Measurements from ENCODE around the gene LCE3D. TPM values are rescaled to one million over a fixed set of nuclear protein-coding genes. Genes with fewer than 3 reads are reported as not detected.

The LCE3D gene
- total RNA-seq, 3 donors from 2014 or later (not counting 1 experiment from before 2014, with no cell fraction given), result not detected

DNA sequence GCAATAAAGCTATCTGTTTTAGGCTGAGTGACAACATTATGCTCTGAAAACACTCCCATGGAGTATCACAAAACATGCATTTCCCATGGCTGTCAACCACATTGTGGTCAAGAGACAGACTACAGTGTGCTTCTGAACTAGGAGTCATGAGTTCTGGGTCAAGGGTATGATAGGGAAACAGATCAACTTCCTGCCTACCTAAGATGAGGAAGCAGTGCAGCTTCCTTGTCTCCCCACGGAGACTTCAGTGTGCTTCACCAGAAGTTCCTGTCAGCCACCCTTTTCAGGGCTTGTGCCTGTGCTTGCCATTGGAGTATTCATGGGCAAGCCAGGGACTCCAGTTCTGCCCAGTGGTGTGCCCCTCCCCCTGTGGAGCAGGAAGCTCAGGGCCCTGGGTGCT is 33.6 kb downstream of the LCE3D start:
- DNase-seq (no peak), ATAC-seq (no peak)
- no peak overlapping the region for H3K27ac Mint-ChIP-seq
- Histone ChIP-seq H3K36me3 (ENCODE audit: control insufficient read depth, insufficient read depth, low read length) (no peaks in the 10 kb centered on the region), H3K4me1 (ENCODE audit: control insufficient read depth, insufficient read depth, low read length) (no peaks in the 10 kb centered on the region), H3K9me3 (ENCODE audit: control insufficient read depth, insufficient read depth, low read length) (no peaks in the 10 kb centered on the region), H3K4me3 (ENCODE audit: low read length) (no peak overlapping the region), H3K27me3 (ENCODE audit: control insufficient read depth, insufficient read depth, low read length) (no peaks in the 10 kb centered on the region), H3K27ac (ENCODE audit: low read length) (no peak overlapping the region)
- no peaks in the 10 kb centered on the region for H3K36me3 Mint-ChIP-seq
- TF ChIP-seq CTCF (IDR thresholded peaks at IDR 0.05), result no peak
- H3K27me3 Mint-ChIP-seq (ENCODE audit: low read depth in 2 of 2), result peaks cover 6 to 17% of the 10 kb centered on the region in 2 donors
- no peak overlapping the region for H3K4me3 Mint-ChIP-seq
- H3K4me1 Mint-ChIP-seq, result no peaks in the 10 kb centered on the region
- intact Hi-C loops (cut with micrococcal nuclease), result no loop called here
- 10% methylated on average over 1 of the region's 1 CpG for WGBS (ENCODE audit: insufficient coverage)
- peaks cover 2% of the 10 kb centered on the region in 2 donors for H3K9me3 Mint-ChIP-seq

DNA sequence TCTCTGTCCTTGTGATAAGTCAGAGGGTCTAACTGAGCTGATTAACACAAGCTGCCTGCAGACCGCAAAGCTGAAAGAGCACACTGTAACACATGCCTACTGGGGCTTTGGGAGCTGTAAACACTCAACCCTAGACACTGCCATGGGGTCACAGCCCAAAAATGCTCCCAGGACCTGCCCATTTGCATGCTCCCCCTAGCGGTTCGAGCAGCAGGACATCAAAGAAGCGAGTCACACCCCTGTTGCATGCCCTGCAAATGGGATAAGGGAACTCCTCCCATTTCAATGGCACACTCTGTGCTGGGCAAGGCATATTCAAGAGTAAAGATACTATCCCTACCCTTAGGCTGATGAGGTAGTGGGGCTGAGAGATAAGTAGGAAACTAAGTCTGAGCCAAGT is 36.5 kb downstream of the LCE3D start:
- TF ChIP-seq CTCF (IDR thresholded peaks at IDR 0.05), result no peak
- no peak overlapping the region for H3K27ac Mint-ChIP-seq
- no peaks in the 10 kb centered on the region for H3K27me3 ChIP-seq (ENCODE audit: control insufficient read depth, insufficient read depth, low read length)
- H3K4me3 Mint-ChIP-seq, result no peak overlapping the region
- H3K4me1 Mint-ChIP-seq, result no peaks in the 10 kb centered on the region
- no peaks in the 10 kb centered on the region for H3K4me1 ChIP-seq (ENCODE audit: control insufficient read depth, insufficient read depth, low read length)
- peaks cover 2% of the 10 kb centered on the region in 2 donors for H3K9me3 Mint-ChIP-seq
- DNase-seq, result no peak
- intact Hi-C loops (cut with micrococcal nuclease), result no loop called here
- no peaks in the 10 kb centered on the region for H3K36me3 ChIP-seq (ENCODE audit: control insufficient read depth, insufficient read depth, low read length)
- no peak overlapping the region for H3K4me3 ChIP-seq (ENCODE audit: low read length)
- 66% methylated on average over 4 of the region's 4 CpGs for WGBS (ENCODE audit: insufficient coverage)
- H3K27ac ChIP-seq (ENCODE audit: low read length), result no peak overlapping the region
- no peaks in the 10 kb centered on the region for H3K9me3 ChIP-seq (ENCODE audit: control insufficient read depth, insufficient read depth, low read length)
- no peaks in the 10 kb centered on the region for H3K36me3 Mint-ChIP-seq
- no peak for ATAC-seq
- H3K27me3 Mint-ChIP-seq (ENCODE audit: low read depth in 2 of 2), result peaks cover 8 to 9% of the 10 kb centered on the region in 2 donors

GRCh38 chr1:152539901-152540300 is 40.4 kb downstream of the LCE3D start:
- TF ChIP-seq CTCF (IDR thresholded peaks at IDR 0.05), result no peak
- Histone ChIP-seq H3K27ac (ENCODE audit: low read length) (no peak overlapping the region), H3K27me3 (ENCODE audit: control insufficient read depth, insufficient read depth, low read length) (no peaks in the 10 kb centered on the region), H3K36me3 (ENCODE audit: control insufficient read depth, insufficient read depth, low read length) (no peaks in the 10 kb centered on the region), H3K4me1 (ENCODE audit: control insufficient read depth, insufficient read depth, low read length) (no peaks in the 10 kb centered on the region), H3K4me3 (ENCODE audit: low read length) (no peak overlapping the region), H3K9me3 (ENCODE audit: control insufficient read depth, insufficient read depth, low read length) (no peaks in the 10 kb centered on the region)
- DNase-seq (no peak), ATAC-seq (no peak)
- Mint-ChIP-seq H3K4me1 (no peaks in the 10 kb centered on the region), H3K27ac (no peak overlapping the region), H3K36me3 (no peaks in the 10 kb centered on the region), H3K27me3 (ENCODE audit: low read depth in 2 of 2) (peaks cover 8 to 12% of the 10 kb centered on the region in 2 donors), H3K4me3 (no peak overlapping the region), H3K9me3 (no peaks in the 10 kb centered on the region)
- 100% methylated on average over 1 of the region's 2 CpGs for WGBS (ENCODE audit: insufficient coverage)
- intact Hi-C loops (cut with micrococcal nuclease), result no loop called here

- H3K4me1 ChIP-seq (ENCODE audit: control insufficient read depth, insufficient read depth, low read length), result no peaks in the 10 kb centered on the region
- no peak for TF ChIP-seq CTCF (IDR thresholded peaks at IDR 0.05)
- no peaks in the 10 kb centered on the region for H3K4me1 Mint-ChIP-seq
- H3K9me3 Mint-ChIP-seq, result no peaks in the 10 kb centered on the region
- WGBS (ENCODE audit: insufficient coverage), result 53% methylated on average over 4 of the region's 4 CpGs
- no peaks in the 10 kb centered on the region for H3K36me3 Mint-ChIP-seq
- DNase-seq (no peak), ATAC-seq (no peak)
- H3K27ac ChIP-seq (ENCODE audit: low read length), result no peak overlapping the region
- no peaks in the 10 kb centered on the region for H3K9me3 ChIP-seq (ENCODE audit: control insufficient read depth, insufficient read depth, low read length)
- H3K4me3 Mint-ChIP-seq, result no peak overlapping the region
- H3K27ac Mint-ChIP-seq, result no peak overlapping the region
- H3K27me3 Mint-ChIP-seq (ENCODE audit: low read depth in 2 of 2), result peaks cover 15 to 18% of the 10 kb centered on the region in 2 donors
- intact Hi-C loops (cut with micrococcal nuclease), result no loop called here
- H3K4me3 ChIP-seq (ENCODE audit: low read length), result no peak overlapping the region
- H3K27me3 ChIP-seq (ENCODE audit: control insufficient read depth, insufficient read depth, low read length), result no peaks in the 10 kb centered on the region
- no peaks in the 10 kb centered on the region for H3K36me3 ChIP-seq (ENCODE audit: control insufficient read depth, insufficient read depth, low read length)
Observed at GRCh38 chr1:152537496-152537895, 42.8 kb downstream of the LCE3D start.
